ELR (cell line): ENCODE data around the gene SLC49A4.

Source experiments
- DNase-seq: peaks from one replicate; pipeline ENCODE4 v3.0.0-alpha.2; 2015; ENCODE audit warnings: low read depth

Gene SLC49A4

GRCh38 chr3:122907471-122907870 lies 112.6 kb downstream of the SLC49A4 start:
- no peak for DNase-seq

- no peak for DNase-seq
Observed at GRCh38 chr3:122908251-122908650, 113.4 kb downstream of the SLC49A4 start.

- DNase-seq, result no peak
Observed at GRCh38 chr3:122911901-122912300, 117.0 kb downstream of the SLC49A4 start.

GRCh38 chr3:122912772-122913538 lies 118.1 kb downstream of the SLC49A4 start:
- DNase-seq, result no peak

- no peak for DNase-seq
Observed at GRCh38 chr3:122913539-122914100, 118.8 kb downstream of the SLC49A4 start.

GRCh38 chr3:122915300-122916055 lies 120.6 kb downstream of the SLC49A4 start:
- no peak for DNase-seq

- no peak for DNase-seq
Observed at GRCh38 chr3:122916084-122916483, 121.2 kb downstream of the SLC49A4 start.

GRCh38 chr3:122916580-122916979 lies 121.7 kb downstream of the SLC49A4 start:
- DNase-seq, result no peak

GRCh38 chr3:122917412-122917811 lies 122.5 kb downstream of the SLC49A4 start:
- no peak for DNase-seq

GRCh38 chr3:122918576-122919290 lies 123.9 kb downstream of the SLC49A4 start:
- no peak for DNase-seq

GRCh38 chr3:122919291-122919610 lies 124.4 kb downstream of the SLC49A4 start:
- DNase-seq, result no peak

- DNase-seq, result no peak
Observed at GRCh38 chr3:122920986-122921385, 126.1 kb downstream of the SLC49A4 start.

GRCh38 chr3:122921791-122922651 lies 127.2 kb downstream of the SLC49A4 start:
- peak; percentile 26 for DNase-seq

GRCh38 chr3:122923611-122924010 lies 128.7 kb downstream of the SLC49A4 start:
- no peak for DNase-seq

GRCh38 chr3:122924056-122924455 lies 129.2 kb downstream of the SLC49A4 start:
- DNase-seq, result no peak

- DNase-seq, result no peak
Observed at GRCh38 chr3:122925756-122926155, 130.9 kb downstream of the SLC49A4 start.

- no peak for DNase-seq
Observed at GRCh38 chr3:122926322-122926721, 131.5 kb downstream of the SLC49A4 start.

GRCh38 chr3:122926811-122927210 lies 131.9 kb downstream of the SLC49A4 start:
- no peak for DNase-seq

GRCh38 chr3:122927726-122928125 lies 132.9 kb downstream of the SLC49A4 start:
- no peak for DNase-seq

- DNase-seq, result no peak
Observed at GRCh38 chr3:122928396-122929187, 133.7 kb downstream of the SLC49A4 start.
